ENCODE results near the gene BRWD1.

The BRWD1 gene

DNA sequence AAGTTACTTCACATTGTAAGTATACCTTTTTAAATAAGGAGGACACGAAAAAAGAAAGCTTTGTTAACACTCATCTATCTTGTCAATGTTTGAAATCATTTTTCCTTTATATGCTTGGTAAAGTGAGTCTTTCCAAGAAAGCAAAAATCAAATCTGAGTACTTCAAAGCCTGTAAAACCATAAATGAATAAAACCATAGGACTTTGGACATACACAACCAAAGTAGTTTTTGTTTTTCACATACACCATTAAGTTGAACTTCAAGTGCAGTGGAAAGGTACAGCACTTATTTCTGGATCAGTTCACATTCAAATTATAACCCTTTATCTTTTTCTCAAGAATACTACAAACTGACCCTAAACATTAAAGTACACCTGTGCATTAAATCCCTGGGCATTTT lies 120.1 kb downstream of the BRWD1 start:
- no peak for DNase-seq

DNA sequence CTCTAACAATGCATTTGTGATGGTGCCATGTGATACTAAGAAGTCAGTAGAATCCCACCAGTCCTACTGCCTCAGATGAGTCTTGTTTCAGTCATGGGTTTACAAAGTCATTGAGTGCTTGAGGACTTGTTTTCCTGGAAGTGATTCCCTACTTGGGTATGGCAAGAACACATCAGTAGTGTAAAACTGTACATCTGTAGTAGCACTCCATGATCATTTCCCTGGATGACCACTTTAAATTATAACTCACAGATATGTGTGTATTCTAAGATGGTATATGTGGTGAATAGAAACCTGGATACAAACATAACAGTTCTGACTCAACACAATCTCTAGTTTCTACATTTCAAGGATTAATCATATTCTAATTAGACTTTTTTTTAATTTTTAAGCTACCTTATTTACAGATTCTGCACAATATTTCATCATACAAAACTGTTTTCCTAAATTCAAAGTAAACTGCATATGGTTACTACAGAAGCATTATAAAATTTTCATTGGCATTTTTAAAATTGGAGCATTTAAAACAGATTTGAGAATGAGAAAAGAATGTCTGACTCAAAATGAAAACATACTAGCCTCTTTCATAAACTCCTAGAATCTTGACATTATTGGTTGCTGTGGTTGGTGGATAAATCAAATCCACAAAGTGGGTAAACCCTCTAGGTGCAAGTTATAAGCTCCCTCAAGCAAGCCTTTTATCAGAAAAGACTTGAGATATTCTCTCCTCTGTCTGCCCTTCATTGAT lies 123.4 kb downstream of the BRWD1 start:
- DNase-seq = no peak

- DNase-seq = no peak
Measured at GRCh38 chr21:39188521-39189139, 124.8 kb downstream of the BRWD1 start.

DNA sequence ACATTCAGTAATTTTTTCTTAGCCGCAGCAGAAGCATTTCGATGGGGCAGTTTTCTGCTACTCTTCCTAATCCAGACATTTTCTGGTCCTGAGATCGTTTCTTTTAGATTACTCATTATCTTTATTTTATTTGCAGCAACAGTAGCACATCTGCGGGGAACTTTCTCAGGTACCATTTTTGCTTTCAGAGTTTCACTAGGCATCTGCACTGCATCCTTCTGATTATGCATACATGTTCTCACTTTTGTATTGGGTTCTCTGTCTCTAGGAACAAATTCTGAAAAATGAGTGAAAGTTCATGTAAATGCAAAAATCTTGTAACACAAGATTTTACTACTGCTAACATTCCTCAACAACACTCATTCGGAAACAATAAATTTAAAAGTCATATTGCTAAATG lies 126.3 kb downstream of the BRWD1 start:
- no peak for DNase-seq

GRCh38 chr21:39186676-39187075 lies 126.8 kb downstream of the BRWD1 start:
- no peak for DNase-seq

GRCh38 chr21:39185157-39185556 lies 128.3 kb downstream of the BRWD1 start:
- no peak for DNase-seq

DNA sequence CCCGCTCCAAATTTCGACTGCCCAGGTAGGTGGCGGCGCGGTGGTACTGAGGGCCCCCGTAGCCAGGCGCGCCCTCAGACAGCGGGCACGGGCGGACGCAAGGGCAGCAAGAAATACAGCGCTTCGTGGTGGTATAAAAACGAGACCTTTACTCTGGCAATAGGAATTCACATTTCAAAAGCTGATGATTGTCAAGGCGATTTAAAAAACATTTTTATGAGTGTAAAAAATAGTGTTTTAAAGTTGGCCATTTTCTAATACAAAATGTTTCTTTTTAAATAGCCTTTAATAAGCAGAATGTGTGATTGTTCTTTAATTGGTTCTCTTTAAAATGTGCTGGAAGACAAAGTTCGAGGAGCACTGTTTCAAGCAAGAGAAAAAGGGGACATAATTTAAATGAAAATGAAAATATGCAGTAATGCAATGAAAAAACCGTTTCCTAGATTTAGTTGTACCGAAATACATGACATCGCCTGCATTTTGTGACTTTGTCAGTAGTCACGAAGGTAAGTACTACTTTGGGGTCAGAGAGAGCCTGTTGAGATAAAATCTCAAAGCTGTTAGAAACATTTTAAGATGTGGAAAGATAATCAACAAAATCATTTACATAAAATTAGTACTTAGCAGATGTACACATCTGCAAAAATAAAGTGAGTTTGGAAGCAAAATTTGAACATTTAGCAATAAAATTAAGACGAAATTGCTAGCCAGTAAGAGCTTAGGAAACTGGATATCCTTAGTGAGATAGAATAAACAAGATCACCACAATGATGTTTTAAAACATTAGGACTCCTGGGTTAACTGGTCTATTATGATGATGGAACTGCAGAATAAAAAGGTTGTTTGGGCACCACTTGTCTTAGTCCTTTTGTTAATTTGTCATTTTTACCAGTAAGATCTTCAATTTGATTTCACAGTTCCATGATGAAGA lies 129.1 kb downstream of the BRWD1 start:
- no peak for DNase-seq

- DNase-seq = peak; percentile 91
Measured at GRCh38 chr21:39183272-39184049, 130.0 kb downstream of the BRWD1 start, which contains the start of gene PSMG1. Gene PSMG1 (minus strand): TSS chr21:39183451. CDS start chr21:39183385, 66 bp downstream.

DNA sequence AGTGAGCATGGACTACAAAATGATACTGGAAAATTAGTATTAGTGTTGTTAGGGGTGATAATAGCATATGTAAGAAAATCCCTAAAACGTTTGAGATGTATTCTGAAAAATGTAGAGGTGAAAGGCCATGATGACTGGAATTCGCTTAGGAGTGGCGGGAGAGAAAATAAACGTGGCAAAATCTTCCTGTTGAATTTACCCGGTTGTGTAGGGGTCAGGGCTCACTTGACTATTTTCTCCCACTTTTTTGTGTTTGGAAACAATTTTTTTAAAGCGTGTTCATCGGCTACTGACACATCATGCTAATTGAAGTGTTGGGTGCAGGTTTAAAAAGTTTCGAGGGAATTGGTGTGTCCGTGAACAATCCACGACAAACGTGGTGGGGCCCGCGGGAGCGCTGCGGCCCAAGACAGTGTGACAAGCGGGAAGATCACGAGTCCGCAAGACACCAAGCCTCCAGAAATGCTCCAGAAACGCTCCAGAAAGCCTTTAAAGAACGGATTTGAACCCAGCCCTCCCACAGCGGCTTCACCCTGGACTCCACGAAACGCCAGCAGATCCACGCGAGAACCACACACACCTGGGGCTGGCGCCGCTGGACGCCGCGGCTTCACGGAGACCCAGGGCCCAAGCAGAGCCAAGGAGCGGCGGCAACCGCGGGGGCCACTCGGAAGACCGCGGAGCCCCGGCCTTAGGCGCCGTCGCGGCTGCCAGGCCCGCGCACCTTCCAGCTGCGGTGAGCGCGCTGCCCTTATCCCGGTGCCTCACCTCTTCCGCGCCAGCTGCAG lies 130.8 kb downstream of the BRWD1 start:
- DNase-seq = no peak

DNA sequence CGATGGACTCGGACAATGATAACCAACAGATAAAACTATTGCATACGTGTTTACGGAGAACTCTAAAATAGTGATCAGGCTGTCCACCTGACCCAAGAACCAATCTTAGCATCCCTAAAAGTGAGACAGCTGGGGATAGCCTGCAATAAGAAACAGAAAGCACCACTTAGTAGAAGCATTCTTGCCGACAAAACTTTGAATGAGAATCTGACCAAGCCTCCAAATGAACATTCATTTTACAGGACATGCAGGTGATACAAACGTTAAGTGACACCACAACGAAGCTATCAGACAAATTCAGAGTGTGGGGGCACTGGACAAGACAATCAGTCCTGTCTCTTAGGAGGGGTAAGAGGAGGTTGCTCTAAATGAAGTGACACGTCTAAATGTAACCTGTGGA lies 131.4 kb downstream of the BRWD1 start:
- no peak for DNase-seq

DNA sequence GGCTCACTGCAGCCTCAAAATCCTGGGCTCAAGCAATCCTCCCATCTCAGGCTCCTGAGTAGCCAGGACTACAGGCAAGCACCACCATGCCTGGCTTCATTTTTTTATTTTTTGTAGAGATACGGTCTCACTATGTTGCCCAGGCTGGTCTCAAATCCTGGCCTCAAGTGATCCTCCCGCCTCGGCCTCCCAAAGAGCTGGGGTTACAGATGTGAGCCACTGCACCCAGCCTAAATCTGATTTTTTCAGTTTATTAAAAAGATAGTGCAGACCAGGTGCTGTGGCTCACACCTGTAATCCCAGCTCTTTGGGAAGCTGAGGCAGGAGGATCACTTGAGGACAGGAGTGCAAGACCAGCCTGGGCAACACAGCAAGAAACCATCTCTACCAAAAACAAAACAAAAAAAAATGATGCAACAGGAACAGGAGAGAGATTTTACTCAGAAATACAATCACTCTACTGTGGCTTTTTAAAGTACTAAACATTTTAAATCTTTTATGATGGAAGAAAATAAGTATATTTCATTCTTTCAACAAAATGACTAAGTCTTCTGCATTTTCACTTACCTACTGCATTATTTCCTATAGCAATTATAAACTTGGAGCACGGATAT lies 132.1 kb downstream of the BRWD1 start:
- no peak for DNase-seq

- DNase-seq = no peak
Measured at GRCh38 chr21:39180429-39181019, 132.9 kb downstream of the BRWD1 start.

GRCh38 chr21:39178421-39178820 lies 135.0 kb downstream of the BRWD1 start:
- no peak for DNase-seq

DNA sequence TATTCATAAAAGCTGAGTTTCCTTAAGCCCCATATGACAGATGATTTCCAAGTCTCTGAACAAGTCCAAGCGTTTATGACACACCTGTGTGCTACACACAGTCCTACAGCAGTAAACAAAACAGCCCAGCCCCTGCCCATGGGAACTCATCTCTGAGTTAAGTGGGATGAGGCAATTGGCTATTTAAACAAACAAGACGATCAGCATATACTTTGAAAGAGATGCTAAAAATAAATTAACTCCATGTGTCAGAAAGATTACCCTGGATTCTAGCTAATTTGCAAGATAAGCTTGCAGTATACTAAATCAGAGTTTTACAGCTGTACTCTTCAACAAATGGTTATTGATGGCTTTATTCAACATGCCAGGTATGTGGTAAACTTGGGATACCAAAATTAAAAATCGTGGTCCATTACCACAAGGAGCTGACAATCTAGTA lies 137.1 kb downstream of the BRWD1 start:
- DNase-seq = no peak

DNA sequence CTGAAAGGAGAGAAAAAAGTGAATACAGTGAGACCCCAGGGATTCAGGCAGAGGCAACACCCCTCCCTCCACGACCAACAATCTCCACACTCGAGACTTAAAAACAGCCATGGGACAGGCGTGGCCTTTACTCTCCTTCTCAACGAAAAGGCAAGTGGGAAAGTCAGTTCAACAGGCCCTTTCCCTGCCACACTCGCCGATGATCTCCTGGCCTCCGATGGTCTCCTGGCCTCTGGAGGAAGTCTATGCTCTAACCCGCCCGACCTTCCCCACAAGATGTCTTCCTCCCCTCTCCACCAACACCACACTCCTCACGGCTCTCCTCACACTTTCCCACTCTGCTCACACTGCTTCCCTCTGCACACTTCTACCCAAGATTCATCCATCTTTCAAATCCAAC lies 137.8 kb downstream of the BRWD1 start:
- no peak for DNase-seq

DNA sequence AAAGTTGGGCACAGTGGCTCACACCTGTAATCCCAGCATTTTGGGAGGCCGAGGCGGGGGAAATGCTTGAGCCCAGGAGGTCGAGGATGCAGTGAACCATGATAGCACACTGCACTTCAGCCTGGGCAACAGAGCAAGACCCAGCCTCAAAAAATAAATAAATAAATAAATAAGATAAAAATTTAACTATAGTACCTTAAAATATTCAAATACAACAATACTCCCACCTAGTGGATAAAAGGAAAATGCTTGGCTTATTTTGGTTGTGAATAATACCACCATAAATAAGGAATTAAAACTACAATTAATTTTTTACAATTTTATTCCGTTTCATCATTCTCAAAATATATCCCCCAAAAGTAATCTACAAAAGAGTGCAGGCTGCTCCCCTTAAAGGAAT lies 138.3 kb downstream of the BRWD1 start:
- no peak for DNase-seq

- no peak for DNase-seq
Measured at GRCh38 chr21:39173716-39174680, 139.4 kb downstream of the BRWD1 start.

GRCh38 chr21:39169906-39170305 lies 143.5 kb downstream of the BRWD1 start:
- DNase-seq = no peak

GRCh38 chr21:39168800-39169199 lies 144.6 kb downstream of the BRWD1 start:
- no peak for DNase-seq

- no peak for DNase-seq
Measured at GRCh38 chr21:39164523-39164922, 148.9 kb downstream of the BRWD1 start.
